H1 (cell line): ENCODE data around the gene SCAPER. TPM values are rescaled to one million over a fixed set of nuclear protein-coding genes. Genes with fewer than 3 reads are reported as not detected.

Source experiments
- CTCF ChIA-PET: fragments of 300-600 bp; sonication (Branson Sonifier 250); formaldehyde crosslinking; loops from one replicate; lab custom pipeline; 2021; ENCODE audit not compliant: partially characterized antibody; lab: Charles Lee
- POLR2A ChIA-PET: fragments of 300-600 bp; sonication (Branson Sonifier 250); formaldehyde crosslinking; loops from one replicate; lab custom pipeline; 2021; ENCODE audit warnings: inconsistent platforms; ENCODE audit not compliant: partially characterized antibody; lab: Charles Lee
- DNase-seq, 2 experiments: peaks; one replicate each; pipeline versions ENCODE4 v3.0.0 to v3.0.0-alpha.2; 2010 to 2022; ENCODE audit warnings: low spot score in 2 of 2, low read depth in 1 of 2, mixed read lengths in 1 of 2
- FAIRE-seq: peaks from 2 replicates; lab custom pipeline; 2011; peaks lifted over from hg19 to GRCh38; lab: Jason Lieb, UNC
- H2AFZ ChIP-seq: 2 replicates; pipeline ENCODE4 v1.8.1; 2012; ENCODE audit warnings: low read length, inconsistent platforms
- H2AK5ac ChIP-seq: 2 replicates; pipeline ENCODE4 v1.6.1; 2013; ENCODE audit warnings: low read depth, low read length
- H2BK120ac ChIP-seq: replicated peaks from 2 replicates; pipeline ENCODE3; 2013; ENCODE audit warnings: low read depth, low read length, inconsistent platforms
- H2BK12ac ChIP-seq: 2 replicates; pipeline ENCODE4 v1.6.1; 2013; ENCODE audit warnings: low read depth, low read length
- H2BK15ac ChIP-seq: 2 replicates; pipeline ENCODE4 v1.6.1; 2013; ENCODE audit warnings: low read length
- H2BK20ac ChIP-seq: 2 replicates; pipeline ENCODE4 v1.6.1; 2013; ENCODE audit warnings: low read length
- H2BK5ac ChIP-seq: 2 replicates; pipeline ENCODE4 v1.6.1; 2013; ENCODE audit warnings: low read depth, low read length
- H3K14ac ChIP-seq: 2 replicates; pipeline ENCODE4 v1.6.1; 2013; ENCODE audit warnings: inconsistent platforms; ENCODE audit not compliant: insufficient read length
- H3K18ac ChIP-seq: 2 replicates; pipeline ENCODE4 v1.6.1; 2013; ENCODE audit warnings: low read length; ENCODE audit errors: extremely low read depth
- H3K23ac ChIP-seq: 2 replicates; pipeline ENCODE4 v1.6.1; 2013; ENCODE audit warnings: inconsistent platforms; ENCODE audit not compliant: insufficient read length
- H3K23me2 ChIP-seq: 2 replicates; pipeline ENCODE4 v1.6.1; 2013; ENCODE audit warnings: low read depth, low read length
- H3K27ac ChIP-seq: 2 replicates; pipeline ENCODE4 v1.6.1; 2011; ENCODE audit warnings: low read depth, low read length, inconsistent platforms
- H3K27me3 ChIP-seq, 4 experiments: replicated peaks in 1 of 4; 1 replicate in 1 of 4; 2 replicates in 3 of 4; pipeline versions ENCODE4 v1.6.1 to v1.8.1; 2011 to 2013; ENCODE audit warnings: low read length in 3 of 4, mild to moderate bottlenecking in 3 of 4, inconsistent platforms in 2 of 4, mixed read lengths in 2 of 4, moderate library complexity in 1 of 4; ENCODE audit not compliant: control insufficient read depth in 3 of 4, insufficient read depth in 3 of 4; ENCODE audit errors: extremely low read depth in 1 of 4
- H3K36me3 ChIP-seq, 4 experiments: 2 replicates each; pipeline versions ENCODE4 v1.6.1 to v1.8.1; 2011 to 2013; ENCODE audit warnings: mild to moderate bottlenecking in 4 of 4, low read length in 3 of 4, moderate library complexity in 2 of 4, control low read depth in 1 of 4, inconsistent platforms in 1 of 4; ENCODE audit not compliant: insufficient read depth in 4 of 4, control insufficient read depth in 2 of 4
- H3K4ac ChIP-seq: replicated peaks from 2 replicates; pipeline ENCODE3; 2013; ENCODE audit warnings: low read length, low read depth, mixed read lengths, inconsistent platforms; ENCODE audit not compliant: insufficient read length
- H3K4me1 ChIP-seq, 4 experiments: replicated peaks in 1 of 4; 1 replicate in 1 of 4; 2 replicates in 3 of 4; pipeline versions ENCODE4 v1.6.1 to v1.8.1; 2011 to 2013; ENCODE audit warnings: low read length in 3 of 4, inconsistent platforms in 2 of 4, mixed read lengths in 1 of 4; ENCODE audit not compliant: insufficient read depth in 4 of 4, control insufficient read depth in 3 of 4
- H3K4me2 ChIP-seq, 2 experiments: 2 replicates each; pipeline versions ENCODE4 v1.6.1 to v1.8.1; 2011 to 2013; ENCODE audit warnings: low read depth in 2 of 2, low read length in 2 of 2, control low read depth in 1 of 2, inconsistent platforms in 1 of 2, mild to moderate bottlenecking in 1 of 2; ENCODE audit not compliant: insufficient read depth in 1 of 2
- H3K4me3 ChIP-seq, 4 experiments: fragments of 200-600, 300-600 bp in 1 of 4; sonication (generic), shearing (Covaris generic), sonication (Bioruptor Twin) in 1 of 4; 2 replicates each; pipeline versions ENCODE4 v1.5.1 to v1.8.1; 2011 to 2016; ENCODE audit warnings: low read length in 4 of 4, low read depth in 3 of 4, control low read depth in 2 of 4, inconsistent platforms in 2 of 4, mild to moderate bottlenecking in 2 of 4, mixed read lengths in 1 of 4, moderate library complexity in 1 of 4; ENCODE audit not compliant: insufficient read depth in 2 of 4; ENCODE audit errors: extremely low read depth in 1 of 4
- H3K56ac ChIP-seq: replicated peaks from 2 replicates; pipeline ENCODE3; 2013; ENCODE audit warnings: low read depth, mild to moderate bottlenecking, mixed read lengths, low read length, inconsistent platforms; ENCODE audit not compliant: insufficient read length
- H3K79me1 ChIP-seq: 2 replicates; pipeline ENCODE4 v1.6.1; 2013; ENCODE audit warnings: low read depth, low read length, control low read depth
- H3K79me2 ChIP-seq, 2 experiments: 2 replicates each; pipeline versions ENCODE4 v1.6.1 to v1.8.1; 2012 to 2013; ENCODE audit warnings: low read length in 2 of 2, mild to moderate bottlenecking in 2 of 2, inconsistent platforms in 1 of 2; ENCODE audit not compliant: insufficient read depth in 2 of 2, control insufficient read depth in 1 of 2
- H3K9ac ChIP-seq, 4 experiments: replicated peaks in 1 of 4; 1 replicate in 1 of 4; 2 replicates in 3 of 4; pipeline versions ENCODE4 v1.6.1 to v1.8.1; 2011 to 2013; ENCODE audit warnings: low read depth in 3 of 4, low read length in 3 of 4, control low read depth in 2 of 4, mild to moderate bottlenecking in 2 of 4, moderate library complexity in 2 of 4, inconsistent platforms in 1 of 4; ENCODE audit errors: extremely low read depth in 1 of 4
- H3K9me3 ChIP-seq, 2 experiments: 2 replicates each; pipeline versions ENCODE4 v1.6.1 to v1.8.1; 2012 to 2013; ENCODE audit warnings: mild to moderate bottlenecking in 2 of 2, moderate library complexity in 2 of 2, control low read depth in 1 of 2, inconsistent platforms in 1 of 2, low read depth in 1 of 2, low read length in 1 of 2, mixed read lengths in 1 of 2; ENCODE audit not compliant: insufficient read depth in 2 of 2
- H4K20me1 ChIP-seq, 2 experiments: replicated peaks in 1 of 2; 2 replicates each; pipeline versions ENCODE3 to v1.8.1; 2011 to 2013; ENCODE audit warnings: inconsistent platforms in 2 of 2, low read length in 2 of 2, mild to moderate bottlenecking in 1 of 2; ENCODE audit not compliant: insufficient read depth in 2 of 2, control insufficient read depth in 1 of 2
- H4K5ac ChIP-seq: 2 replicates; pipeline ENCODE4 v1.6.1; 2013; ENCODE audit warnings: low read length, low read depth, mixed read lengths, inconsistent platforms; ENCODE audit not compliant: insufficient read length
- H4K8ac ChIP-seq: 2 replicates; pipeline ENCODE4 v1.8.0; 2013; ENCODE audit warnings: mild to moderate bottlenecking, moderate library complexity, low read length, inconsistent platforms; ENCODE audit not compliant: insufficient read depth; ENCODE audit errors: extremely low read depth
- H4K91ac ChIP-seq: replicated peaks from 2 replicates; pipeline ENCODE3; 2013; ENCODE audit warnings: low read length, mixed read lengths, inconsistent platforms; ENCODE audit not compliant: insufficient read length
- NRF1 ChIP-seq: IDR thresholded peaks from 2 replicates; pipeline ENCODE4 v1.6.1; 2011; ENCODE audit warnings: mild to moderate bottlenecking, low read depth, low read length, improper control_type of control experiment
- RAD21 ChIP-seq, 2 experiments: IDR thresholded peaks in 1 of 2; conservative IDR thresholded peaks in 1 of 2; 2 replicates each; pipeline ENCODE4 v1.6.1; 2011; ENCODE audit warnings: low read depth in 2 of 2, low read length in 2 of 2, improper control_type of control experiment in 1 of 2, inconsistent platforms in 1 of 2, mild to moderate bottlenecking in 1 of 2, moderate library complexity in 1 of 2
- TEAD4 ChIP-seq: IDR thresholded peaks from 2 replicates; pipeline ENCODE4 v1.6.1; 2012; ENCODE audit warnings: low read depth, low read length, inconsistent platforms, mixed read lengths
- WGBS, 2 experiments: shearing (Covaris generic) in 1 of 2; methylation state at CpG; one replicate each; pipeline versions ENCODE4 v1.1.6 to v1.1.7; 2013 to 2015; ENCODE audit warnings: low lambda C conversion rate in 2 of 2, mixed read lengths in 2 of 2, inconsistent platforms in 1 of 2, low coverage in 1 of 2, missing lambda C conversion rate in 1 of 2; ENCODE audit not compliant: insufficient replicate concordance in 2 of 2, insufficient coverage in 1 of 2, insufficient read length in 1 of 2; ENCODE audit errors: extremely low coverage in 1 of 2, missing lambda C conversion rate in 1 of 2; 5-methylcytosine and 5-hydroxymethylcytosine counted together
- polyA plus RNA-seq, 7 experiments: library from polyadenylated mRNA; depleted of rRNA in 3 of 7; stranded (reverse) in 5 of 7; unstranded in 2 of 7; fragments of >200 nt in 5 of 7; fragments of 200-250 nt in 2 of 7; gene quantifications; 1 replicate in 5 of 7; 2 replicates in 1 of 7; 4 replicates in 1 of 7; pipeline versions ENCODE4 v1.2.1 to v1.2.3, GENCODE V29; 2011 to 2013; ENCODE audit warnings: missing spikeins in 2 of 7, mixed read lengths in 2 of 7
- total RNA-seq: library from RNA; stranded (reverse); fragmentation: NEBNext Ultra II Directional; extraction: Animal tissue kit (Norgen Biotek cat#: 25700); gene quantifications from 2 replicates; pipeline ENCODE4 v1.2.1, GENCODE V29; 2021
- TF ChIP-seq, protein P1 (sequence below), 3 experiments: IDR thresholded peaks; 1 replicate in 2 of 3; 2 replicates in 1 of 3; pipeline versions ENCODE4 v1.5.1 to v1.6.1; 2011; ENCODE audit warnings: low read length in 3 of 3, mild to moderate bottlenecking in 3 of 3, inconsistent platforms in 2 of 3, low read depth in 1 of 3, moderate library complexity in 1 of 3; ENCODE audit not compliant: insufficient read depth in 1 of 3; ENCODE audit errors: control extremely low read depth in 1 of 3

Gene SCAPER
- total and polyA plus RNA-seq, 2 of the 8 experiments (the other 6 are each of a cell fraction or from before 2014, with no cell fraction given), result 1.6 to 6.8 TPM

- Histone ChIP-seq H3K4me2 (no peak overlapping the region), H2BK20ac (no peak overlapping the region), H3K4ac (no peak overlapping the region), H3K14ac (no peak overlapping the region), H2BK120ac (no peak overlapping the region), H4K8ac (no peak overlapping the region), H3K79me1 (no peaks in the 10 kb centered on the region), H3K18ac (no peak overlapping the region), H3K56ac (no peak overlapping the region), H3K27ac (no peak overlapping the region), H3K79me2 (no peaks in the 10 kb centered on the region), H3K36me3 (no peaks in the 10 kb centered on the region), H2BK15ac (no peak overlapping the region), H2BK5ac (no peak overlapping the region), H4K20me1 (no peaks in the 10 kb centered on the region), H4K5ac (no peak overlapping the region), H3K9me3 (no peaks in the 10 kb centered on the region), H3K23ac (no peak overlapping the region), H3K4me1 (no peaks in the 10 kb centered on the region), H3K27me3 (no peaks in the 10 kb centered on the region), H2AK5ac (no peak overlapping the region), H4K91ac (no peak overlapping the region), H3K23me2 (no peaks in the 10 kb centered on the region), H2BK12ac (no peak overlapping the region), H2AFZ (no peak overlapping the region), H3K9ac (no peak overlapping the region), H3K4me3 (no peak overlapping the region)
- CTCF ChIA-PET, result interaction anchor here (0.6 to 1.7 kb wide), 6 partner anchors 10 to 606 kb away, joined by 3 to 5 read pairs (median 4); no protein-coding TSS in a partner anchor
- DNase-seq (no peak), FAIRE-seq (no peak)
- 61% methylated on average over 5 of the region's 5 CpGs; no CpG with 5 or more reads in 1 of the 2 experiments for WGBS, 2 experiments
- POLR2A ChIA-PET, result no interaction called here
- TF ChIP-seq TEAD4 (peak; percentile 54; the same call in 1 of the 2 replicates), NRF1 (no peak), RAD21 (IDR thresholded peaks at IDR 0.05 in 1 of 2, conservative IDR thresholded peaks at IDR 0.05 in 1 of 2; ENCODE audit: low read depth in 2 of 2, low read length in 2 of 2) (peak; percentile 44 to 50)
- TF ChIP-seq, protein P1, sequence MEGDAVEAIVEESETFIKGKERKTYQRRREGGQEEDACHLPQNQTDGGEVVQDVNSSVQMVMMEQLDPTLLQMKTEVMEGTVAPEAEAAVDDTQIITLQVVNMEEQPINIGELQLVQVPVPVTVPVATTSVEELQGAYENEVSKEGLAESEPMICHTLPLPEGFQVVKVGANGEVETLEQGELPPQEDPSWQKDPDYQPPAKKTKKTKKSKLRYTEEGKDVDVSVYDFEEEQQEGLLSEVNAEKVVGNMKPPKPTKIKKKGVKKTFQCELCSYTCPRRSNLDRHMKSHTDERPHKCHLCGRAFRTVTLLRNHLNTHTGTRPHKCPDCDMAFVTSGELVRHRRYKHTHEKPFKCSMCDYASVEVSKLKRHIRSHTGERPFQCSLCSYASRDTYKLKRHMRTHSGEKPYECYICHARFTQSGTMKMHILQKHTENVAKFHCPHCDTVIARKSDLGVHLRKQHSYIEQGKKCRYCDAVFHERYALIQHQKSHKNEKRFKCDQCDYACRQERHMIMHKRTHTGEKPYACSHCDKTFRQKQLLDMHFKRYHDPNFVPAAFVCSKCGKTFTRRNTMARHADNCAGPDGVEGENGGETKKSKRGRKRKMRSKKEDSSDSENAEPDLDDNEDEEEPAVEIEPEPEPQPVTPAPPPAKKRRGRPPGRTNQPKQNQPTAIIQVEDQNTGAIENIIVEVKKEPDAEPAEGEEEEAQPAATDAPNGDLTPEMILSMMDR (IDR thresholded peaks at IDR 0.05; ENCODE audit: control extremely low read depth in 1 of 3, insufficient read depth in 1 of 3, low read depth in 1 of 3, low read length in 3 of 3), result peak in 2 of 3 experiments; percentile 23 to 47; a peak in 2 of 4 replicates
Observed at GRCh38 chr15:76840830-76841460, 64.2 kb downstream of the SCAPER start.
